HL-60 (cell line): ENCODE results near the gene HBA1.

Source experiments
- DNase-seq, 2 experiments: peaks; one replicate each; pipeline ENCODE4 v3.0.0-alpha.2; 2010 to 2020; ENCODE audit warnings: low read depth in 1 of 2, low spot score in 1 of 2
- H3K27ac ChIP-seq: fragments of 250-450 bp; sonication (Bioruptor Pico); replicated peaks from 2 replicates; pipeline ENCODE4 v1.5.1; 2020; ENCODE audit warnings: mild to moderate bottlenecking, moderate library complexity
- H3K27me3 ChIP-seq: fragments of 250-450 bp; sonication (Bioruptor Pico); 2 replicates; pipeline ENCODE4 v1.5.1; 2021; ENCODE audit warnings: mild to moderate bottlenecking, moderate library complexity; ENCODE audit not compliant: insufficient read depth, poor library complexity, severe bottlenecking
- H3K4me3 ChIP-seq: replicated peaks from 2 replicates; pipeline ENCODE4 v1.5.1; 2011; ENCODE audit warnings: mild to moderate bottlenecking, control low read depth, low read length; ENCODE audit not compliant: insufficient read depth
- CTCF ChIP-seq: IDR thresholded peaks from one replicate; pipeline ENCODE4 v1.5.1; 2011; ENCODE audit warnings: low read length, control low read depth, inconsistent platforms; ENCODE audit not compliant: insufficient read depth
- GABPA ChIP-seq: IDR thresholded peaks from 2 replicates; pipeline ENCODE4 v1.6.1; 2012; ENCODE audit warnings: low read depth
- POLR2AphosphoS5 ChIP-seq: IDR thresholded peaks from 2 replicates; pipeline ENCODE4 v1.6.1; 2012; ENCODE audit warnings: low read depth
- REST ChIP-seq: IDR thresholded peaks from 2 replicates; pipeline ENCODE4 v1.6.1; 2012; ENCODE audit warnings: low read depth; ENCODE audit not compliant: insufficient replicate concordance
- SPI1 ChIP-seq: IDR thresholded peaks from 2 replicates; pipeline ENCODE4 v1.6.1; 2012; ENCODE audit warnings: low read depth, mild to moderate bottlenecking, borderline replicate concordance

The HBA1 gene

DNA sequence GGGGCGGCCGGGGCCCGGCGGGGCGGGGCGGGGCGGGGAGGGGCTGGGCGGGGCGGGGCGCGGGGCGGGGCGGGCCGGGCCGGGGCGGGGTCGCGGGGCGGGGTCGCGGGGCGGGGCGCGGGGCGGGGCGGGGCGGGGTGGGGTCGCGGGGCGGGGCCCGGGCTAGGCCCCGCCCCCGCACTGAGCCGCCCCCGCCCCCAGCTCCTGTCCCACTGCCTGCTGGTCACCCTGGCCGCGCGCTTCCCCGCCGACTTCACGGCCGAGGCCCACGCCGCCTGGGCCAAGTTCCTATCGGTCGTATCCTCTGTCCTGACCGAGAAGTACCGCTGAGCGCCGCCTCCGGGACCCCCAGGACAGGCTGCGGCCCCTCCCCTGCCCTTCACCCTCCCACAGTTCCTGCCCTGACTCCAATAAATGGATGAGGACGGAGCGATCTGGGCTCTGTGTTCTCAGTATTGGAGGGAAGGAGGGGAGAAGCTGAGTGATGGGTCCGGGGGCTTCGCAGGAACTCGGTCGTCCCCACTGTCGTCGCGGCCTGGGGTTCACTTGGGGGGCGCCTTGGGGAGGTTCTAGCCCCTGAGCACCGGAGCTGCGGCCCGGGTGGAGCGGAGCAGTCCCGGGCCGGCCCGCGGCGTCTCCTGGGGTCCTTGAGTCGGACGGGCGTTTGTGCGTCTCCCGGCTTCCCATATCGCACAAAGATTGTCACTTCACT lies 11.5 kb upstream of the HBA1 start:
- no peak for DNase-seq
- Histone ChIP-seq H3K4me3 (peak overlapping the region; percentile 18; the same call in 1 of the 2 replicates), H3K27ac (no peak overlapping the region), H3K27me3 (peaks cover 47% of the 10 kb centered on the region)
- TF ChIP-seq POLR2AphosphoS5 = no peak
- no peak for TF ChIP-seq GABPA
- TF ChIP-seq SPI1 = no peak
- TF ChIP-seq CTCF = no peak
- TF ChIP-seq REST = no peak

- peak within 1 kb of the TSS; percentile 18; the same call in 1 of the 2 replicates for H3K4me3 ChIP-seq
- DNase-seq = no peak
- H3K27me3 ChIP-seq = peaks cover 54% of the 10 kb centered on the region
- no peak for TF ChIP-seq GABPA
- no peak for TF ChIP-seq POLR2AphosphoS5
- TF ChIP-seq SPI1 = no peak
- TF ChIP-seq REST = no peak
- no peak for TF ChIP-seq CTCF
- H3K27ac ChIP-seq = no peak within 1 kb of the TSS
Measured at GRCh38 chr16:165539-166374, 10.7 kb upstream of the HBA1 start, which contains the start of gene HBM. HBM (plus strand) TSS chr16:165978; CDS start chr16:165998, 20 bp downstream.

DNA sequence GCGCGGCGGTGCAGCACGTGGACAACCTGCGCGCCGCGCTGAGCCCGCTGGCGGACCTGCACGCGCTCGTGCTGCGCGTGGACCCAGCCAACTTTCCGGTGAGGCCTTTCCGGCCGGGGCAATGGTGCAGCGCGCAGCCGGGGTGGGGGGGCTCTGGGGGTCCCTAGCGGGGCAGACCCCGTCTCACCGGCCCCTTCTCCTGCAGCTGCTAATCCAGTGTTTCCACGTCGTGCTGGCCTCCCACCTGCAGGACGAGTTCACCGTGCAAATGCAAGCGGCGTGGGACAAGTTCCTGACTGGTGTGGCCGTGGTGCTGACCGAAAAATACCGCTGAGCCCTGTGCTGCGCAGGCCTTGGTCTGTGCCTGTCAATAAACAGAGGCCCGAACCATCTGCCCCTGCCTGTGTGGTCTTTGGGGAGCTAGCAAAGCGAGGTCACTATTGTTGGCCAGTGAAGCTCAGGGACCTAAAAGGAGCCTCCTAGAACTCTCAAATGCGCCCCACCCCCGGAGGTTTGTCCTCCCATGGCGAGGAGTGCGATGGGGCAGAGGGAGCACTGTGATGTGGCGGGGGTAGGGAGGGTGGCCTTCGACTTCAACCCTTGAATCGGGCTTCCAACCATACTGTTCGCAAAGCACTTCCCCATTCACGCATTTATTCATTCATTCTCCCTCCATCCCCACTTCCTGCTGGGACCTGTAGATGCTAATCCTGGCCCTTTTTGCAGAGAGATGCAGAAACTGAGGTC lies 9.9 kb upstream of the HBA1 start:
- DNase-seq = no peak
- peaks cover 56% of the 10 kb centered on the region for H3K27me3 ChIP-seq
- no peak overlapping the region for H3K4me3 ChIP-seq
- H3K27ac ChIP-seq = no peak overlapping the region
- TF ChIP-seq POLR2AphosphoS5 (no peak), CTCF (no peak), REST (no peak), GABPA (no peak), SPI1 (peak; percentile 57; the same call in 1 of the 2 replicates)
